HG02884 (cell line): ENCODE data around the gene JAK1.
A peak's percentile ranks its signal among the peaks of the same experiment; 100 is the strongest.
"Not testable (repeated sequence)": the region's sequence is repeated elsewhere in the genome, so short reads cannot be mapped to it uniquely, and the experiment has no call there.

Experiments used
- ATAC-seq: cut with Tn5 transposase; IDR thresholded peaks from one replicate; pipeline ENCODE4 v1.9.1; 2021; ENCODE audit warnings: mild to moderate bottlenecking, moderate library complexity; ENCODE audit not compliant: unreplicated experiment

JAK1 gene

GRCh38 chr1:64923294-64923718 lies 43.0 kb downstream of the JAK1 start:
- ATAC-seq, result peak; percentile 64

GRCh38 chr1:64922336-64922735 lies 44.0 kb downstream of the JAK1 start:
- ATAC-seq, result no peak

GRCh38 chr1:64921771-64922170 lies 44.6 kb downstream of the JAK1 start:
- no peak for ATAC-seq

- no peak for ATAC-seq
Measured at GRCh38 chr1:64920941-64921589, 45.3 kb downstream of the JAK1 start.

DNA sequence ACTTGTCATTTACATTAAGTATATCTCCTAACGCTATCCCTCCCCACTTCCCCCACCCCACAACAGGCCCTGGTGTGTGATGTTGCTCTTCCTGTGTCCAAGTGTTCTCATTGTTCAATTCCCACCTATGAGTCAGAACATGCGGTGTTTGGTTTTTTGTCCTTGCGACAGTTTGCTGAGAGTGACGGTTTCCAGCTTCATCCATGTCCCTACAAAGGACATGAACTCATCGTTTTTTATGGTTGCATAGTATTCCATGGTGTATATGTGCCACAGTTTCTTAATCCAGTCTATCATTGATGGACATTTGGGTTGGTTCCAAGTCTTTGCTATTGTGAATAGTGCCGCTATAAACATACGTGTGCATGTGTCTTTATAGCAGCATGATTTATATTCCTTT lies 47.2 kb downstream of the JAK1 start:
- ATAC-seq, result not testable (repeated sequence)

DNA sequence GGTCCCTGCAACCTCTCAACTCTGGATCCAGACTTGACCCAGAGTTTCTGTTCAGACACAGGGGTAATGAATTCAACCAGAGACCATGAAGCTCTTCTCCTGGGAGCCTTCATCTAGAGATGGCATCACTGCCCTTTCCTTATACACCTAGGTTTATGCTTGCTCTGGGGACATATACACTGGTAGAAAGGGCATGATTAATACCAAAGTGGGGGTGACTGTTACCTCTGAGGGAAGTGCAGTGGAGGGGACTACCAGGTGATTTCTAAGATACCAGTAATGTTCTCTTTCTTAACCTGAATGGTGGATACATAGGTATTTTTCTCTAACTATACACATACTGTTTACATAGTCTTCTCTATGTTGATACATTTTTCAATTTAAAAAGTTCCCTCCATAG lies 48.4 kb downstream of the JAK1 start:
- ATAC-seq, result no peak

GRCh38 chr1:64917328-64917861 lies 49.0 kb downstream of the JAK1 start:
- no peak for ATAC-seq

- ATAC-seq, result no peak
Measured at GRCh38 chr1:64915381-64916274, 50.7 kb downstream of the JAK1 start.

DNA sequence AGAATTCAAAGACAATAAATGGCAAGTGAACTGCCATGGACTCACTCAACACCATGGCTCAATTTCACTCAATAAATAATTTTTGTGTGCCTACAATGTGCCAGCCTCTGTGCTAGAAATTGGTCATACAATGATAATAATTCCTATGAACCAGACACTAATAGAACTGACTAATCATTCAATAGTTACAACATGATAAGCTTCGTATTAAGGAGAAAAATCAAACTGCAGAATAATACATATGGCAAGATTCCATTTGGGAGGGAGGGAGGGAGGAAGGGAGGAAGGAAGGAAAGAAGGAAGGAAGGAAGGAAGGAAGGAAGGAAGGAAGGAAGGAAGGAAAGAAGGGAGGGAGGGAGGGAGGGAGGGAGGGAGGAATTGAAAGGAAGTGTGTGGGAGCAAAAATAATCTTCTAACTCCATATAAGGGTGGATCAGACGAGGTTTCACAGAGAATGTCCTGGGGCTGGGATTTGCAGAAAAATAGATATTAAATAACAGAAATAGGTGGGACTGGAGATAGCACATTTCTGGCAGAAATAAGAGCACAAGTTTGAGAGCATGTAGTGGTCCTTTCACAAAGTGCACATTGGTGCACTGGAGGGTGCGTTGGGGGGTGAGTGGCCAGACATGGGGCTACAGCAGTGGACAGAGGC lies 52.9 kb downstream of the JAK1 start:
- no peak for ATAC-seq

- ATAC-seq, result no peak
Measured at GRCh38 chr1:64912191-64912590, 54.2 kb downstream of the JAK1 start.

DNA sequence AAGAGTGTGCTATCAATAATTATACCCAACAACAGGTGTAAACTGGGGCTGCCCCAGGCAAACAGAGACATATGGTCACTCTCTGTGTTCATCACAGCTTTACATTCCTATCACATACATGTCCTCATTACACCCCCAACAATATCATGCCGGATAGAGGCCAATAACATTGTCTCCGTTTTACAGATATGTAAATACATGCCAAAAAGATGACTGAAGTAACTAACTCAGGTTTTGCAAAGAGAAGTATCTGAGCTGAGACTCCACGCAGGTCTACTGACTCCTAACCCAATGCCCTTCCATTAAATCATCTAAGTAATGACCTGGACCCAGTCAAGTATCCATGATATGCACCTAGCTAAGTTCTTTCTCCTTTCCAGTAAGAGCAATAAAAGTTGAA lies 55.0 kb downstream of the JAK1 start:
- no peak for ATAC-seq

DNA sequence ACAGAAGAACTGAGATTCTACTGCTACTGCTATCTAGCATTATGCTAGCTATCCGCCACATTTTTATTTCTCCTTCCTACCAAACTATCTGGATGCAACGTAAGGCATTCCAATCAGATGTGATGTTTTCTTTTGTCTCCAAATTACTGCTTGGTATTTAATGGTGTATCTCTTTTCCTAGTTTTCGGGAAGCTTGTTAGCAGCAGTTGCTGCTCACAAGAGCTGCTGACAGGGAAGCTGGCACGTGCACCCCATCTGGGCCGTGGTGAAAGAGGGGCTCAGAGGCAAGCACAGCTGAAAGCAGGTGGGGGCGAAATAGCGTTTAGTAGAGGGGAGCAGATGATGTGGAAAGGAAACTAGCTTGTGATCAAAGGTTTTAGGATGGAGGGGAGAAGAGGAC lies 57.3 kb downstream of the JAK1 start:
- ATAC-seq, result no peak

DNA sequence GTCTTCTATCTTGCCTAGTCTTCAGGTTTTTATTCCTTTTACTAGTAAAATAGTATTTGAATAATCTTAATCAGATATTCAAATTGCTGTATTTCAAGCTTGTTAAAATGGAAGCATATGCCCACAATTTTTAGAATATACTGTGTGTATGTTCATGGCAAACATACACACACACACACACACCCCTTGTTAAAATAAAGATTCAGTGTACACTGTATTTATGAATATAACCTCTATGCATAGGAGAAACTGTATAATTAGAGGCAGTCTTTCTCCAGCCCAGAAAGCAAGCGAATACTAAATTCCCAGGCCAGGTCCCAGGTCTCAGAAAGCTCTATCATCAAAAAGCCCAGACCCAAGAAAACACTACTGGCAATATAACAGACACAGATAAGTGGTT lies 57.8 kb downstream of the JAK1 start:
- no peak for ATAC-seq

- ATAC-seq, result peak; percentile 59
Measured at GRCh38 chr1:64906447-64906846, 59.9 kb downstream of the JAK1 start.

DNA sequence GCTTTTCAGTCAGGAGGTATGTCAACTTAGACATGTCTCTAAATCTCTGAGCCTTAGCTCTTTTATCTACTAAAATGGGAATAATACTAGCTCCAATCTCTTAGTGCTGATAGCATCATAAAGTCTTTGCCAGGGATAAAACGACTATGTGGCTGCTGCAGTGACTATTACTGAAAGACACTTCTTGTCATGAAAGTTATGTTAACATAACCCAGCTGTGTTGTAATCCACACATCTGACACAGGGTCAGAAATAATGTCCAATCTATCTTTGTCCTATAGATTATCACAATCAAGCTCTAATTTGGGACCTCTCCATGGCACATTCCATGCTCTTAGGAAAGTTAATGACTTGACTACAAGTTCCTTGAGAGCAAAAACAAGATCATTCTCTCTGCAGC lies 62.8 kb downstream of the JAK1 start:
- no peak for ATAC-seq

DNA sequence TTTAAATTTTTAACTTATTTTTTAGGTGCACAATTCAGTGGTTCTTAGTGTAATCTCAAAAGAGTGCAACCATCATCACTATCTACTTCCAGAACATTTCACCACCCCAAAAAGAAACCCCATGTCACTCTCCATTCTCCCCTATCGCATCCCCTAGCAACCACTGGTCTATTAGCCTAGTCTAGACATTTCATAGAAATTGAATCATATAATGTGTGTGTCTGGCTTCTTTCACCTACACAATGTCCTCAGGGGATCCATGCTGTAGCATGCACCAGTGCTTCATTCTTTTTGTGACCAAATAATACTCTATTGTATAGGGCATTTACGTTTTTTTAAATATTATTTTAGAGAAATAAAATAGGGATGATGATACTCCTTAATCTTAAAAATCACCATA lies 64.7 kb downstream of the JAK1 start:
- ATAC-seq, result no peak

GRCh38 chr1:64900916-64901315 lies 65.4 kb downstream of the JAK1 start:
- no peak for ATAC-seq

DNA sequence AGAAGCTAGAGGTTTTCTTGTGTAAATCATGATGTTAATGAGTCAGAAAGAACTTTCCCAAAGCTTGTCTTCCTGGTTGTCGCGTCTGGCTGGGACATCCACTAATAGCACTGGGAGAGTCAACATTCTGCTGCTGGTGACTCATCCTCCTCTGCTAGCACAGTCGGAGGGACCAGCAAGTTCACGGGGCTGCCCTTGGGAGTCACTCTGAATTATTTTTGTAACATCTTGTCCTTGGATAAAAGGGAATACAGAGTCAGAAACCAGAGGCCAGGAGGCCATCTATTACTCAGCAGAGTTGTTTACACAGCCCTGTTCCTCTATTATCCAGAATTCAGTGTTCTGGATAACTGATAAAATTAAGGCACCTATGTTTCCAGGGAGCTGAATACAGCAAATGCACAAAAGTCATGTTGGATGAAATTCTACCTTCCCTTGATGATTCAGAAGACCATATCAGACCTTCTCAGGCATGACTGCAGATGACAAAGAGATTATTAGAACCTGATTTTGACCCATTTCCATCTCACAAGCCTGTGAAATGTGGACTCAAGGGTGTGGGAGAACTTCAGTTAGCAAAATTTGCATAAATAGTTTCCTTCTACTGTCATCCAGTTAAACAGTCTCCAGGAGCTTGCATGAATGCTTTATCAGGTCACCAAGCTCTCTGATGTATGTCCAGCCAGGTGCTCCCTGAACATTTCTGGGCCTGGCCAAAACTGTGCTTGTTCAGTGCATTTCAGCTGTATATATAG lies 68.1 kb downstream of the JAK1 start:
- peak; percentile 55 for ATAC-seq

DNA sequence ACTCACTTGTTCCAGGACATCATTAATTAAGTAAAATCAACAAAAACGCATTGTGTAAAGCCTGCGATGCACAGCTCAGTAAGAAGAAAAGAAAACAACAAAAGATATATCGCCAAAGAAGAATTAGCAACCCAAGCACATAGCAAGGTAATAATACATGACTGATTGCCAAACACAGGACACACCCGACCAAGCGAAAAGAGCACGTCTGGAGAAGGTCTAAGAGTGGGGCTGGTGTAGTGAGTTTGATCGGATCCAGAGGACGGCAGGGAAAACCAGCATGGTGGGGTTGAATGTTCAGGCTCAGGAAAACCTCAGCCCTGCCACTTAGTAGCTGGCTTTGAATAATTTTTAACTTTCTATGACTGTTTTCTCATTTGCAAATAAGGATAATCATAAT lies 69.8 kb downstream of the JAK1 start:
- no peak for ATAC-seq

- peak; percentile 70 for ATAC-seq
Measured at GRCh38 chr1:64895500-64895899, 70.8 kb downstream of the JAK1 start.
